Activated CD8-positive, alpha-beta memory T cell treated with anti-CD3 and anti-CD28 coated beads for 48 hours (primary cell): ENCODE data around the gene CRBN.
A peak's percentile ranks its signal among the peaks of the same experiment; 100 is the strongest.

Experiments
- DNase-seq, 3 experiments: peaks; one replicate each; pipeline ENCODE4 v3.0.0-alpha.2; 2020; ENCODE audit warnings: low read depth in 2 of 3, low spot score in 2 of 3

CRBN gene

DNA sequence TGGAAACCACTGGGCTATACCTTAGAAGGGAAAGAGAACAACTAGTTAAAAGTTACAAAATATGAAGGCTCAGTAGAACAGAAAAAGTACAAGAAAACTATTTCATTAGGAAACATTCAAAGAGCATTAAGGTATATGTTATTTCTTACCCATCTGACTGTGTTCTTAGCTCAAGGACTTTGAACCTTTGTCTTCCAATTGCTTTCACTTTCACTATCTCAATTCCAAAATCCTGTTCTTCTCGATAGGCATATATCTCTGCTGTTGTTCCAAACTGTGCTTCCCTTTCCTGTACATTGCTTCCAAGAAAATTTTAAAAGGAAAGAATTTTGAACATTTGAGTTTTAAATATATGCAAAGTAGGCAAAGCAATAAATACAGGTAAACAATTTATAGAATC is 6.9 kb downstream of the CRBN start:
- DNase-seq, result no peak

DNA sequence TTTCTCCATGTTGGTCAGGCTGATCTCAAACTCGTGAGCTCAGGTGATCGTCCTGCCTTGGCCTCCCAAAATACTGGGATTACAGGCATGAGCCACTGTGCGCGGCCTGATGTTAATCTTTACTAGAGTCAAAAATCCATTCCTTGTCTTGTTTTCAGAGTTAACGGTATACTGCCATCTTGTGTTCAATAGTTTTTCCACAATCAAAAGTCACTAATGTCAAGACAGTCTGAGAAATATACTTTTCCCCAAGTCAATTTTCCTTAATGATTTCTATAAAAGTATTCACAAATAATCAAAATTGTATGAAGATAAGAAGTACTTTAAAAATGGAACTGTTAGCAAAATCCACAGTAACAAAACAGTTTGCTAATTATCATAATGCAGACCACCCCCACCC is 8.5 kb downstream of the CRBN start:
- no peak for DNase-seq

DNA sequence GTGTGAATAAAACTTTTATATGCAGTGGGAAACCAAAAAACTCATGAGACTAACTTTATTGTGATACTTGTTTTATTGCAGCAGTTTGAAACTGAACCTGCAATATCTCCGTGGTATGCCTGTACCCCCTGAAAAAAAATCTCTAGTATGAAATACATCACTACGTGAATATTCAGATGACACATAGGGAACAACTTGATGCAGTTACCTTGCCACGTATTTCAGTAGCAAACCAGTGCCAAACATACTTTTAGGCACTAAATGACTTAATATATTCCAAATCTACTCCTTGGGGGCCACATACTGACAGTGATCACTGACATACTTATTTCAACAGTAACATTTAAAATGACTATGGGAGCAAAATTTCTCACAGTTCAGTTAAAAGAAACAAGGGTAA is 13.8 kb downstream of the CRBN start:
- DNase-seq, result no peak

DNA sequence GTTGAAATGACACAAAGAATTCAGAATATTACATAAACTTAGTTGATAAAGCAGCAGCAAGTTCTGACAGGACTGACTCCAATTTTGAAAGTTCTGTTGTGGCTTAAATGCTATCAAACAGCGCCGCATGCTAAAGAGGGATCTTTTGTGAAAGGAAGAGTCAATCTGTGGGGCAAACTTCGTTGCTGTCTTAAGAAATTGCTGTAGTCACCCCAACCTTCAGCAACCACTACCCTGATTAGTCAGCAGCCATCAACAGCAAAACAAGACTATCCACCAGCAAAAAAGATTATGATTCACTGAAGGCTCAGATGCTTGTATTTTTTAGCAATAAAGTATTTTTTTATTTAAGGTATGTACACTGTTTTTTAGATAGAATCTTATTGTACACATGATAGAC is 14.2 kb downstream of the CRBN start:
- no peak for DNase-seq

DNA sequence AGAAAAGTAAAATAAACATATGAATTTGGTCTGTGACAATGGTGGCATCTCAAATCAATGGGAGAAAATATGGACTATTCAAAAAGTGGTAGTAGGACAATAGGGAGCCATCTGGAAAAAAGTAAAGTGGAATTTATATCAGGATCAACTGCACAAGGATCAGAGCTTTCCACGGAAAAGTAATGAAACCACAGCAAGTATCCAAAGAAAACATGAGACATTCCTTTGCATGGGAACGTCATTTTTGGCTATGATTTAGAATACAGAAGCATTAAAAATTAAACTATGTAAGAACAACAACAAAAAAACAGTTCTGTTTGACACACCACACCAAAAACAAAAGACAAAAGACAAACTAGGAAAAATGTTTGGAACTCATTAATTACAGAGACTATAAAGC is 18.7 kb downstream of the CRBN start:
- DNase-seq, result no peak

DNA sequence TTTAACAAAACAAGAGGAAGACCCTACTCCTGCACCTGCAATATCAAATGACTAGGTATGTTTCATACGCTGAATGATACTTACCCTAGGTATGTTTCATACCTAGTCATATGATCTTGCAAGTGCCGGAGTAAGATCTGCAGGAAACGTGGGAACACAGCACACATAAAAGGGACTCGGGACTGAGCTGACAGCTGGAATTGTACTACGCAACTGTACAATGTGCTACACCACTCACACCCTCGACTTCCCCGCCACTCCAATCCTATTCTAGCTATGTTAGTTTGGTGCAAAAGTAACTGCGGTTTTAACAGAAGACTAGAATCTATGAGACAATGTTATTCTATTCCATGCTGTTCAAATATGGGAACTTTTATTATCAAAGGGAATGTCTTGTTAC is 22.0 kb downstream of the CRBN start:
- DNase-seq, result no peak

DNA sequence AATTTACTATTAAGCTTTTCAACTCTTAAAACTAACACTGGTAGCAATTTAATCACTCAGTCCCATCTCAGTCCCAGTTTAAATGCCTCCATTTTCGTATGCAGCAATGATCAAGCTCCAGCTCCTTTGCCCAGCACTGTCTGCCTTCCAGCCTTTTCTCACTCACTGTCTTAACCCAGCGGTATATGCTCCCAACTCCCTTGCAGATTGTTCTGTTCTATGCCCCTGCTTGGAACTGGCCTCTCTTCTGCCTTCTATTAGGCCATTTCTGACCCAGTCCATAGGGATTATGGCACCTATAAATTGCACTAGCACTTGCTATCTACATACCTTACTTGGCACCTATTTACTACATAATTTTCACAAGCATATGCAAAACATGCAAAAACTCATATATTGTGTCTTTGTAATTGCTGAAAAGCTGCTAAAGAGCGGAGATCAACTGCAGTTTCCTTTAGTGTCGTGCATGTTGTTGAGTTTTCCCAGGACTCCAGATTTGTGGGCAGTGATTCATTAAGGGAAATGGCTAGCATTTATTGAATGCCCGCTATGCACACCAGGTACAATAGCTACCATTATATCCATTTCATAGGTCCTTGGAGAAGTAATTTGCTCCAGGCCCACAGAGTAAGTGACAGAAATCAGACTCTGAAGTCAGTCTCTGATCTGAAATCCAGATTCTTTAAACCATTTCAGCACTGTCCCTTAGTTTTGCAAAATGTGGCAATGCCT is 24.4 kb downstream of the CRBN start:
- DNase-seq, result no peak

DNA sequence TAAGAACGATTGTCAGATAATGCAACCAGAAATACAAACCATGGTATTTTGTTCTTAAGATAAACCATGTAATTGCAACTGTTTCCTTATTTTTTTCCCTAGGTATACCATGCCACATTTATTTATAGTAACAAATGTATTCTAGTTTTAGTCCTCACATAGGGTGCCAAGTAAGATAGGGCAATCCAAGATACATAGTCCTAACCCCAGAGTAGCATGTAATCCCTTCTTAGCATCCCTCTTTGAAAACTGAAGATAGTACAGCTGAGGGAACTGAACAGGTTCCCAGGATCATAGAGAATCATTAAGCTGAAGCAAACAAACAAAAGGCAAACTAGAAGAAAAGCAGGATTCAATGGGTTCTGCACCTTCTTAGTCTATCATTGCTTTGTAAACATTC is 28.0 kb downstream of the CRBN start:
- DNase-seq, result no peak

DNA sequence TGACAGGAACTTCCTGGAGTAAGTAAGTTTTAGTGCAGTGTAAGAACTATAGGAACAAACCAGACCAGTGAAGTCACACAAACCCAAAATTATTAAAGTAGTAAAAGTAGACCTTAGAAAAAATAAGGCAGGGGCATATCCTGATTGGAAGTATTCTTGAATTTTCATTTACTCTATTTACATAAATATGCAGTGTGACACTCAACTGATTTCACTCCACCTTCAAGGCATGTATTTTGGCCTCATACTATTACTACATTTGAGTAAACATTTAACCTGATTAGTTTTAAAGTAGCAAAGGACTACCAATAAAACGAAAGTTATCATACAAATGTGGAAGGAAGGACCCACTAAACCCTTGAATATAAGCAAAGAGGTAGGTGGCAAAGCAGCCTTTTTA is 29.9 kb downstream of the CRBN start:
- DNase-seq, result no peak

DNA sequence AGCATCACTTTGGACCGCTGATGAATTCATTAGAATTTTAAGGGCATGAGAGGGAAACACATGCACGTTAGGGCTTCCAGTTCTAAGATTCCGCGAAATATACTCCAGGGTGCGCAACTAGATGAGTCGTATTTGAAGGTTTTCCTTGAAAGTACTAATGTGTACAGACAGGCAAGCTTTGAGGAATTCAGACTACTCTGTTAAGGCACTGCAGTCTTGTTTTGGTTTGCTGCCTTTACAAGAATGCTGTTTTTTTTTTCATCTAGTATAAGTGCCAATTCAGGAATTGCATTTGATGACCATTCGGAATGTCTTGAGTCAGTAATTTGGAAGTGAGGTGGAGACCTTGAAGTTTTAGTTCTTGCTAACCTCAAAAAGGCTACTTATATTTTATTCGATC is 33.7 kb downstream of the CRBN start:
- no peak for DNase-seq

DNA sequence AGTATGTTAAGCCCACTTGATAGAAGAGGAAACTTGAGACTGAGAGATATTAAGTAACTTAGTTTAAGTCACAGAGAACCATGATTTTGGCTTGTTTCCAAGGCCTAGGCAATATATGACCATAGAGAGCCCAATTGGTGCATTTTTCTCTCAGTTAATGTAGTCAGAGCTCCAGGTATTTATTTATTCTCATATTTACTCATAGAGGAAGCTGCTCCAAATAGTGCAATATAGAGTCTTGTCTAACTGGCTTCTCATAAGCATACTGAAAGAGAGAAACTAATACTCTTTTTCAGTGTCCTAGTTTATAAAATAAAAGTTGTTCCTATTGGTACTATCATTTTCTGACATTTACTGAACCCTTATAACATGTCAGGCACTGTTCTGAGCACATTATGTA is 37.6 kb downstream of the CRBN start:
- no peak for DNase-seq

DNA sequence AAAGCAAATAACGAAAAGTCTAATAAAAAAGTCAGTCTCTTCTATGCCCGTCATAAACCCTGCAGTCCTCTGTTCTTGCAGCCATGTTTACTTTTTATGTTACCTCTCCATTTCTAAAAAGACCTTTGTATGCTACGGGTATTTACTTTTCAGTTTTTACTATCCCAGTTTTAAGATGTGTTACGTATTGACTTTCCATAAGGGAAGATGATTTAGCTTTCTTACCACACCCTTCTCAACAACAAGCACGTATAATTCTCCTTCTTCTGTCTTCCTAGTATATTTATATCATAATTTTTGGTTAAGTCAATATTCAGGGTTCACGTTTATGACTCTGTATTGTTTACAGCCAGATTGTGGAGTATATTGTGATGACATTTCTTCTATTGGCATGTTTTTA is 42.0 kb downstream of the CRBN start:
- DNase-seq, result no peak

DNA sequence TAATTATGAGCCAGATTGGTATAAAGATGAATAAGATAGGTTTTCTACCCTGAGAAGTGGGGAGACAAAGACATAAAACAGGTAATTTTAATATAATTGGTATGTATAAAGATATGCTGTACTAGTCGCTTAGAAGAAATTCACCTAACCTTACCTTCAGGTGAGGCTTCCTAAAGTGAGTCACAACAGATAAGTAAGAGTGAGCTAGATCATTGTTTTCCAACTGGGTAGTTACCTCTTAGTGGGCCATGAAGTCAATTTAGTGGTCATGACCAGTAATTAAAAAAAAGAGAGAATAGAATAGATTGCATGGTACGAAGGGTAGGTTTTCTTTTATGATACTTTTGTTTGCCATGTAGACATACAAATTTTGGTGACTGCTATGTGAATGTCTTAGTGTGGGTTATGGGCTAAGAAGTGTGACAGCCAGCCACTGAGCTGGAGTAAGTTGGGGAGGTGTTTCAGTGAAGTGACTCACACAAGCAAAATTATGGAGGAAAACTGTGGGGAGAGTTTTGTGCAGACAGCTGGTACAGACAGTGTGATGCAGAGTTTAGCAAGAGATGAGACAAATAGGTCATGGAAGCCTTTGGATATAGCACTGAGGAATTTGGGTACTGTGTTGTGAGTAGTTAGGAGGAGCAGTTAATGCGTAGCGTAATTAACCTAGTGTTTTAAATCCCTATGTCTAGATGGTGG is 44.6 kb downstream of the CRBN start:
- no peak for DNase-seq

DNA sequence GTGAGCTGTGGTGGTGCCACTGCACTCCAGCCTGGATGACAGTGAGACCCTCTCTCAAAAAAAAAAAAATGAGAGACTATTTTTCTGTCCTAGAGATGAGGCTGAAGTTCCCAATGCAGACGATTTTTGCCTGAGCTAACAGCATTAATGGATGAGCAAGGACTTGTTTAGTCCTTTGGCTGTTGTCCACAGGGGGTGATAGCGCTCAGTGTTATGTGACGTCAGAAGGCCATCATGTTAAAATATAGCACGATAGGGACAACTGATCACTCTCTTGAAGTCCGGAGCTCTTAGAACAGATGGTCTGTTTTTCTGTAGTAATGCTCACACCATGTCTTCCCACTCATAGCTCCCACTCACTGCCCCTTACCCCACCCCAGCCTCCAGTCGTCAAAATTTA is 46.0 kb downstream of the CRBN start:
- DNase-seq, result no peak

DNA sequence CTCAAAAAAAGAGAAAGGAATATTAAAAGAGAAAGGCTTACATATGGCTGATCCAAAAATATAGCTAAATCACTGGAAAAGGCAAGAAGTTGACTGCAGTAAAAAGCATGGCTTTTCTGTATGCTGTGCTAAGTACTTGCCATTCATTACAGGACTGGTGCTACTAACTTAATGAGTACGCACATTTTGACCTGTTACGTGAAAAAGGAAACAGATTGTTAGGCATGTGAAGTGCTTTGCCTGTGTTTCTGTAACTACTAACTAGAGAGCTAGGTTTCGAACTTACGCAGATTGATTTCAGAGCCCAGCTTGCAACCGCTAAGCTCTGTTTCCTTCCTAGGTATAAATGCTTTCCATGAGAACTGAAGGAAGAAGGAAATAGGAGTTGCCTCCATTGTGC is 49.9 kb downstream of the CRBN start:
- DNase-seq, result no peak

DNA sequence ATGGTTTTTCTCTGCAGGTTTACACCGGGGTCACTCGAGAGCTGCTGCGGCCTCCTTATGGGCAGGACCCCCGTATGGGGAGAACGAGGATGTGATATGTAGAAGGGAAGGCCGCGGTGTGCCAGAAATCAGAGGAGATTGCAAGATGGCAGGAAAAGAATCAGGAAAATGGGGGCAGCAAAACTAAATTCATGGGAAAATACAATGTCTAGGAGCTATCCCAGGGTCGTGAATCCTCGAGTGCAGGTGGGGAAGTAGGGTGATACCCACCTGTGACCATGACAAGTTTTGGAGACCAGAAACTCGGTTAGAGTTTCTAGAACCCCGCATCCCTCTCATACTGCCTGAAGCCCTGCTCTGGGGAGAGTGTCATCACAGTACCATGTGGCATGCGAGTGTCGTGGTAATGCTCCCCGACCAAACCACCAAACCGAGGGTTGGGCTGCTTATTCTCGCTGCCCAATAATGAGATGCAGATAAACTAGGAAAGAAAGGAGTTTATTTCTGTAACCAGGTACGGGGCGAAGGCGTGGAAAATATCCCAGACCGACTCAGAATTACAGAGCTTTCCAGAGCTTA is 52.0 kb downstream of the CRBN start:
- peak in 1 of 3 experiments; percentile 21 for DNase-seq

DNA sequence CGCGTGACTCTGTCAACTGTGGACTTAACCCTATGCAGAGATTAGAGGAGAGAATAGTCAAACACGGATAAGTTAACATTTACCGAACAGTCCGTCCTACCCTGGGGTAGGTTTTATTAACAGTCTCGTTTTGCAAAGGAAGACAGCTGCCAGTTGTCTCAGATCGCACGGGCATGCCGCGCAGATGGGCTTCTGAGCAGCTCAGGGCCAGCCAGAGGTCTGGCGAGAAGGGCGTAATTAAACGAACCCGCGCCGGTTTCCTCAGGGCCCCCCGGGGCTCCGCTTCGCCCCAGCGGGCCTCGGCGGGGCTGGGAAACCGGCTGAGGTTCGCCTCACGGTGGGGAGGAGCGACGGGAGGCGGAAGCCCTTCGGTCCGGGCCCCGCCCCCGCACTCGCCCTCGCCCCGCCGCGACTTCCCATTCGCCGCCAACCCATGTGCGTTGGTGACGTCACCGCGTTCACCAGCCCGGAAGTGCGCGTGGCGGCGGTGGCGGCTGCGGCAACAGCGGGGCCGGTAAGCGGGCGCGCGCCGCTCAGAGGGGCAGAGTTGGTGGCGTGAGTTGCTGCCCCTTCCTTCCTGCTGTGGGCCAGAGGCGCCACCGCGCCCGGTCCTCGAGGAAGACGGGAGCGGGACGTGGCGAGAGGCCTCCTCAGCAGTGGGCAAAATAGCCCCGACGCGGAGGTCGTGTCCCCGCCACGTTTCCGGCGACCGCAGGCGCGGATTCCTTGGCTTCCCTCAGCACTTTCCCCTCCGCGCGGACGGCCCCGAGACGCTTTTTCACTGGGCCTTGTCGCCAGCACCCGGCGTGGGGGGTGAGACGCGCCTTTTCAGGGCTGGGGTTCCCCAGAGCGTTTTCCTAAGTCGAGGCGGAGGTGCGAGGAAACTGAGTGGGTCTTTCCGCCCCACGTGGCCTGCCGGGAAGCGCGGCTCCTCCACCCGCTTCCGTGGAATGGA is 52.7 kb downstream of the CRBN start, which contains the start of gene TRNT1:
Gene TRNT1 (plus strand): TSS at position 464 of the 955 bp plus-strand sequence. CDS start 2,101 bp downstream, outside the sequence.
- peak; percentile 90 to 95 (median 95) for DNase-seq

DNA sequence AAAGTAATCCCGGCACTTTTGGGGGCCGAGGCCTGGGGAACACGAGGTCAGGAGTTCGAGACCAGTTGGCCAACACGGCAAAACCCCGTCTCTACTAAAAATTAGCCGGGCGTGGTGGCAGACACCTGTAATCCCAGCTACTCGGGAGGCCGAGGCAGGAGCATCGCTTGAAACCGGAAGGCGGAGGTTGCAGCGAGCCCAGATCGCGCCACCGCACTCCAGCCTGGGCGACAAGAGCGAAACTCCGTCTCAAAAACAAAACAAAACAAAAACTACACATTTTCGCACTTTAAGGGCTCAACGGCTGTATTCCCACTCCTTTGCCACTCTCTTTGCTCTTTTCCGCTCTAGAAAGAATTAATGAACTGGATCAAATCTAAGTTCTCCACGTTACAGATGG is 53.5 kb downstream of the CRBN start:
- no peak for DNase-seq

DNA sequence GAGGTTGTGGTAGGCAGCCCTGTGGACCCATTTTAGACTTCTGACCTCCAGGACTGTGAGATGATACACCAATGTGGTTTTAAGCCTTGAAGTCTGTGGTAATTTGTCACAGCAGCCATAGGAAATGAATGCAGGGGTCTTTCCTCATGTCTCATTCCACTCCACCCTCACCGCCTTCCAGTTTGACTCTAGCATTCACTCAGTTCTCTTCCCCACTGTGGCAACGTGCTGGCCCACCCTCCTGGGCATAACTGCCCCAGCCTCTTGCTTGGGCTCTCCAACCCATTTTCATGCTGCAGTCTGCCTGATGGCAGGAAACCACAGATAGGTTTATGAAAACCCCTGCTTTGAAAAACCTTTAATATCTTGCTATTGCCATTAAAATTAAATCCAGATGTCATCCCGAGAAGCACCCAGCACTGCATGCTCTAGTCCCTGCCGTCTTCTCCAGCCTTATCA is 60.1 kb downstream of the CRBN start:
- no peak for DNase-seq

DNA sequence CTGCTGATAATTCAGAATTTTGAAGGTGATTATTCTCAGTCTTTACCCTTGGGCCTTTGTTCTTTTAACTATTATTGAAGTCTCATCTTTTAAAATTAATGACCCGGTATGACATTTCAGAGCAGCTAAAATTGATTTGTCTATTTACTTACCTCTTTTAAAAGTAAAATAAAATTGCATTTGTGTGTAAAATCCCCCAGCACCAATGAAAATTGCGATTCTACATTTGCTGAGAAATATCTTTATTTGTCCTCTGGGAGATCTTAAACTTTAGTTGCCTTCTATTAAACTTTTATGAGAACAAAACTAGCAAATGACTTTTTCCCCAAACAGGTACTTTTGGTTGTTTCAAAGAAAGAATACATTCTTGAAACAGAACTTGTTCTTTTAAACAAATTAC is 61.8 kb downstream of the CRBN start:
- DNase-seq, result no peak

DNA sequence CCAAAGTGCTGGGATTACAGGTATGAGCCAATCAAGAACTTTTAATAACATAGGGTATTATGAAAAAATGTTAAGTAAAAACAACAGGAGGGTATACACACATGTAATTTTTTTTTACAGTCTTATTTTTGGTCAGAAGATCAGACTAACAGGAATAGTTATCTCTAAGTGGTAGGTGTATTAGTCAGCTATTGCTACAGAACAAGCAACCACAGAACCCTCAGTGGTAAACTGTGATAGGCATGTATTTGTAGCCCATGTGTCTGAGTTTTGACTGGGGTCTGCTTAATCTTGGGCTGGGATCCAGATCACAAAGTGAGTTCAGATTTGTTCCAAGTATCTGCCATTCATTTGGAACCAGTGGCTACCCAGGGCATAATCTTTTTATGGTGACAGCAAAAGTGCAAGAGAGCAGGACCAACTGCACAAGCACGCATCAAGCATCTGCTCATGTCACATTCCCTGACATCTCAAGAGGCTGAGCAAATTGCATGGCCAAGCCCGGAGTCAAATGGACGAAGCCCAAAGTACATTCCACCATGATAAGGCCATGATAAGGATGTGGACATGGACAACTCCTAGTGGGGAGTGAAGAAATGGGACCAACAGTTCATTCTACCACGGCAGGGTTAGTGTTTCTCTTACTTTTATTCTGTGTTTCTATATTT is 66.3 kb downstream of the CRBN start:
- no peak for DNase-seq
